HEK293 (cell line): ENCODE results near the gene RSPH9.

Experiments
- CTCF ChIA-PET: fragments of 350-600 bp; formaldehyde crosslinking; extraction: SDS; loops from one replicate; lab custom pipeline; 2021; ENCODE audit warnings: antibody characterized with exemption; lab: Yijun Ruan, JAX
- POLR2A ChIA-PET: fragments of 300-600 bp; formaldehyde crosslinking; extraction: SDS; loops from one replicate; lab custom pipeline; 2020; ENCODE audit warnings: antibody characterized with exemption, inconsistent platforms; lab: Yijun Ruan, JAX
- H3K27ac ChIP-seq: fragments of 200-500 bp; sonication (Bioruptor generic); 2 replicates; pipeline ENCODE4 v1.5.1; 2014; ENCODE audit warnings: low read depth, low read length, control low read depth, inconsistent platforms; ENCODE audit errors: extremely low read depth
- H3K36me3 ChIP-seq, 2 experiments: fragments of 200-500 bp in 1 of 2; sonication (Bioruptor generic) in 1 of 2; 1 replicate in 1 of 2; 2 replicates in 1 of 2; pipeline ENCODE4 v1.5.1; 2014 to 2017; ENCODE audit warnings: inconsistent platforms in 2 of 2, low read length in 2 of 2; ENCODE audit not compliant: control insufficient read depth in 2 of 2, insufficient read depth in 1 of 2
- H3K4me1 ChIP-seq: fragments of 200-500 bp; sonication (Bioruptor generic); 2 replicates; pipeline ENCODE4 v1.5.1; 2014; ENCODE audit warnings: mild to moderate bottlenecking, low read length, inconsistent platforms; ENCODE audit not compliant: control insufficient read depth, insufficient read depth
- H3K4me3 ChIP-seq: 2 replicates; pipeline ENCODE4 v1.5.1; 2011; ENCODE audit warnings: low read depth, mild to moderate bottlenecking, control low read depth, low read length, moderate library complexity
- H3K9me3 ChIP-seq: fragments of 200-500 bp; sonication (Bioruptor generic); 2 replicates; pipeline ENCODE4 v1.5.1; 2014; ENCODE audit warnings: low read depth, low read length, inconsistent platforms; ENCODE audit not compliant: control insufficient read depth, insufficient read depth
- GLIS2 ChIP-seq: fragments of 450-650 bp; formaldehyde crosslinking; IDR thresholded peaks from 2 replicates; pipeline ENCODE4 v1.5.1; 2016; ENCODE audit warnings: missing biosample characterization, missing genetic modification characterization
- INSM2 ChIP-seq: fragments of 450-650 bp; formaldehyde crosslinking; IDR thresholded peaks from 2 replicates; pipeline ENCODE4 v1.5.1; 2016; ENCODE audit warnings: missing biosample characterization, missing genetic modification characterization
- KLF7 ChIP-seq: fragments of 450-650 bp; formaldehyde crosslinking; IDR thresholded peaks from 2 replicates; pipeline ENCODE4 v1.5.1; 2016; ENCODE audit warnings: missing biosample characterization, missing genetic modification characterization, borderline replicate concordance
- KLF8 ChIP-seq: fragments of 450-650 bp; formaldehyde crosslinking; IDR thresholded peaks from 2 replicates; pipeline ENCODE4 v1.5.1; 2016; ENCODE audit warnings: missing biosample characterization, missing genetic modification characterization
- MYNN ChIP-seq: fragments of 450-650 bp; formaldehyde crosslinking; IDR thresholded peaks from 2 replicates; pipeline ENCODE4 v1.5.1; 2016; ENCODE audit warnings: missing biosample characterization, missing genetic modification characterization, borderline replicate concordance
- YY2 ChIP-seq: fragments of 450-650 bp; formaldehyde crosslinking; IDR thresholded peaks from 2 replicates; pipeline ENCODE4 v1.5.1; 2016; ENCODE audit warnings: missing biosample characterization, missing genetic modification characterization
- ZBTB49 ChIP-seq: fragments of 450-650 bp; formaldehyde crosslinking; IDR thresholded peaks from 2 replicates; pipeline ENCODE4 v1.5.1; 2016; ENCODE audit warnings: missing biosample characterization, missing genetic modification characterization, low read depth
- ZNF133 ChIP-seq: fragments of 450-650 bp; formaldehyde crosslinking; IDR thresholded peaks from 2 replicates; pipeline ENCODE4 v1.5.1; 2016; ENCODE audit warnings: missing biosample characterization, missing genetic modification characterization
- ZNF169 ChIP-seq: fragments of 450-650 bp; formaldehyde crosslinking; IDR thresholded peaks from 2 replicates; pipeline ENCODE4 v1.5.1; 2016; ENCODE audit warnings: missing biosample characterization, missing genetic modification characterization
- ZNF18 ChIP-seq: fragments of 450-650 bp; formaldehyde crosslinking; IDR thresholded peaks from 2 replicates; pipeline ENCODE4 v1.5.1; 2016; ENCODE audit warnings: missing biosample characterization, missing genetic modification characterization
- ZNF302 ChIP-seq: fragments of 450-650 bp; formaldehyde crosslinking; IDR thresholded peaks from 2 replicates; pipeline ENCODE4 v1.5.1; 2016; ENCODE audit warnings: missing biosample characterization, missing genetic modification characterization, low read depth
- ZNF521 ChIP-seq: fragments of 450-650 bp; formaldehyde crosslinking; IDR thresholded peaks from 2 replicates; pipeline ENCODE4 v1.5.1; 2017; ENCODE audit warnings: missing biosample characterization, mild to moderate bottlenecking, missing genetic modification characterization
- ZNF626 ChIP-seq: fragments of 450-650 bp; sonication (Bioruptor Pico); formaldehyde crosslinking; IDR thresholded peaks from 2 replicates; pipeline ENCODE4 v1.5.1; 2018; ENCODE audit warnings: missing biosample characterization, missing genetic modification characterization, inconsistent platforms
- ZNF654 ChIP-seq: fragments of 450-650 bp; formaldehyde crosslinking; IDR thresholded peaks from 2 replicates; pipeline ENCODE4 v1.5.1; 2016; ENCODE audit warnings: low read depth, missing biosample characterization, missing genetic modification characterization
- ZNF701 ChIP-seq: fragments of 450-650 bp; formaldehyde crosslinking; IDR thresholded peaks from 2 replicates; pipeline ENCODE4 v1.5.1; 2016; ENCODE audit warnings: missing biosample characterization, missing genetic modification characterization
- TF ChIP-seq, protein P1 (sequence below): fragments of 450-650 bp; formaldehyde crosslinking; IDR thresholded peaks from 2 replicates; pipeline ENCODE4 v1.5.1; 2016; ENCODE audit warnings: missing biosample characterization, missing genetic modification characterization
- TF ChIP-seq, protein P2 (sequence below): fragments of 450-650 bp; formaldehyde crosslinking; IDR thresholded peaks from 2 replicates; pipeline ENCODE4 v1.5.1; 2016; ENCODE audit warnings: missing biosample characterization, missing genetic modification characterization
- TF ChIP-seq, protein P3 (sequence below): fragments of 450-650 bp; formaldehyde crosslinking; IDR thresholded peaks from 2 replicates; pipeline ENCODE4 v1.5.1; 2017; ENCODE audit warnings: missing biosample characterization, missing genetic modification characterization

Gene RSPH9

DNA sequence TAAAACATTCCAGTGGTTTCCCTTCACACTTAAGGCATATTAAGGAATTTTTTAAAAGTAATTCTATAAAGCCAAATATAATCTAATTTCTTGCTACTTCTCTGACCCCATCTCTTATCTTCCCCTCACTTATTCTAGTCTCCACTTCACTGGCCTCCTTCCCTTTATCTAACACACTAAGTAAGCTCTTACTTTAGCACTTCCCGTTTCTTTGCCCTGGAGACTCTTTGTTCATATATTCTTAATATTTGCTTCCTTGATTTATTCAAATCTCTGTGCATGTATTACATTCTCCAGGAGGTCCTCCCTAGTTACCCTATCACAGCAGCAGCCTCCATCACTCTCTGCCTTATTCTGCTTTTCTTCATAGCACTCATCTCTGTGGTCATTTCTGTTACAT is 36.0 kb upstream of the RSPH9 start (continued):
- TF ChIP-seq KLF8 (tag by site-specific recombination) (no peak), ZNF521 (tag by site-specific recombination) (no peak), ZNF654 (tag by site-specific recombination) (no peak), ZNF701 (tag by site-specific recombination) (no peak), KLF7 (tag by site-specific recombination) (no peak), INSM2 (tag by site-specific recombination) (no peak), MYNN (no peak), ZNF169 (tag by site-specific recombination) (no peak)
- TF ChIP-seq, protein P1, sequence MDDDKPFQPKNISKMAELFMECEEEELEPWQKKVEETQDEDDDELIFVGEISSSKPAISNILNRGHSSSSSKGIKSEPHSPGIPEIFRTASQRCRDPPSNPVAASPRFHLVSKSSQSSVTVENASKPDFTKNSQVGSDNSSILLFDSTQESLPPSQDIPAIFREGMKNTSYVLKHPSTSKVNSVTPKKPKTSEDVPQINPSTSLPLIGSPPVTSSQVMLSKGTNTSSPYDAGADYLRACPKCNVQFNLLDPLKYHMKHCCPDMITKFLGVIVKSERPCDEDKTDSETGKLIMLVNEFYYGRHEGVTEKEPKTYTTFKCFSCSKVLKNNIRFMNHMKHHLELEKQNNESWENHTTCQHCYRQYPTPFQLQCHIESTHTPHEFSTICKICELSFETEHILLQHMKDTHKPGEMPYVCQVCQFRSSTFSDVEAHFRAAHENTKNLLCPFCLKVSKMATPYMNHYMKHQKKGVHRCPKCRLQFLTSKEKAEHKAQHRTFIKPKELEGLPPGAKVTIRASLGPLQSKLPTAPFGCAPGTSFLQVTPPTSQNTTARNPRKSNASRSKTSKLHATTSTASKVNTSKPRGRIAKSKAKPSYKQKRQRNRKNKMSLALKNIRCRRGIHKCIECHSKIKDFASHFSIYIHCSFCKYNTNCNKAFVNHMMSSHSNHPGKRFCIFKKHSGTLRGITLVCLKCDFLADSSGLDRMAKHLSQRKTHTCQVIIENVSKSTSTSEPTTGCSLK (tag by site-specific recombination) = no peak

DNA sequence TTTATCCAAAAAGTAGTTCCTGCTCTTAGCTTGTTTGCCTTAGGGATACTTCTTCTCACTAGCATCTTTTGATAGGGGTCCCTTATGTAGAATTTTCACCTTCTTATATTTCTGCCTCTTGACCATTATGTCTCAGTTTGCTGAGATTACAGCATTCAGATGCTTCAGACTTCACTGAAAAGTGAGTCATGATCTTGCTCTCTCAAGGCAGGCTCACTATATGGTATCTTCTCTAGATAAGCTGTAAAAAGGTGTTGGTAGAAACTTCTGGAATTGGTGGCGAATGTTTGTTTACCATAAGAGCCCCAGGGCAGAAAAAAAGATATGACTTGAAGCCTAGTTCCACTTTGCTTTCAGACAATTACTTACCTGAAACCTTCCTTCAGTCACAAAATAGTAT is 35.4 kb upstream of the RSPH9 start:
- CTCF ChIA-PET = interaction anchor here (0.7 to 6.1 kb wide), 19 partner anchors 9 to 483 kb away, joined by 3 to 63 read pairs (median 5); partner anchors contain the start of gene VEGFA

More for the DNA sequence above, 35.4 kb upstream of the RSPH9 start:
- no peaks in the 10 kb centered on the region for H3K4me1 ChIP-seq
- no peak overlapping the region for H3K4me3 ChIP-seq
- H3K36me3 ChIP-seq = peaks cover 62 to 78% of the 10 kb centered on the region in 2 experiments
- POLR2A ChIA-PET = interaction anchor here (1.9 kb wide), 1 partner anchor 20 kb away, joined by 7 read pairs; the partner anchor contains the start of gene GTPBP2
- TF ChIP-seq, protein P2, sequence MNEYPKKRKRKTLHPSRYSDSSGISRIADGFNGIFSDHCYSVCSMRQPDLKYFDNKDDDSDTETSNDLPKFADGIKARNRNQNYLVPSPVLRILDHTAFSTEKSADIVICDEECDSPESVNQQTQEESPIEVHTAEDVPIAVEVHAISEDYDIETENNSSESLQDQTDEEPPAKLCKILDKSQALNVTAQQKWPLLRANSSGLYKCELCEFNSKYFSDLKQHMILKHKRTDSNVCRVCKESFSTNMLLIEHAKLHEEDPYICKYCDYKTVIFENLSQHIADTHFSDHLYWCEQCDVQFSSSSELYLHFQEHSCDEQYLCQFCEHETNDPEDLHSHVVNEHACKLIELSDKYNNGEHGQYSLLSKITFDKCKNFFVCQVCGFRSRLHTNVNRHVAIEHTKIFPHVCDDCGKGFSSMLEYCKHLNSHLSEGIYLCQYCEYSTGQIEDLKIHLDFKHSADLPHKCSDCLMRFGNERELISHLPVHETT (tag by site-specific recombination) = no peak
- TF ChIP-seq ZNF521 (tag by site-specific recombination) (no peak), ZNF133 (tag by site-specific recombination) (no peak), ZNF302 (tag by site-specific recombination) (no peak), YY2 (no peak), ZNF626 (tag by site-specific recombination) (no peak), INSM2 (tag by site-specific recombination) (no peak), ZNF18 (tag by site-specific recombination) (no peak), GLIS2 (tag by site-specific recombination) (no peak), ZBTB49 (no peak)
- TF ChIP-seq, protein P3, sequence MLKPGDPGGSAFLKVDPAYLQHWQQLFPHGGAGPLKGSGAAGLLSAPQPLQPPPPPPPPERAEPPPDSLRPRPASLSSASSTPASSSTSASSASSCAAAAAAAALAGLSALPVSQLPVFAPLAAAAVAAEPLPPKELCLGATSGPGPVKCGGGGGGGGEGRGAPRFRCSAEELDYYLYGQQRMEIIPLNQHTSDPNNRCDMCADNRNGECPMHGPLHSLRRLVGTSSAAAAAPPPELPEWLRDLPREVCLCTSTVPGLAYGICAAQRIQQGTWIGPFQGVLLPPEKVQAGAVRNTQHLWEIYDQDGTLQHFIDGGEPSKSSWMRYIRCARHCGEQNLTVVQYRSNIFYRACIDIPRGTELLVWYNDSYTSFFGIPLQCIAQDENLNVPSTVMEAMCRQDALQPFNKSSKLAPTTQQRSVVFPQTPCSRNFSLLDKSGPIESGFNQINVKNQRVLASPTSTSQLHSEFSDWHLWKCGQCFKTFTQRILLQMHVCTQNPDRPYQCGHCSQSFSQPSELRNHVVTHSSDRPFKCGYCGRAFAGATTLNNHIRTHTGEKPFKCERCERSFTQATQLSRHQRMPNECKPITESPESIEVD (tag by site-specific recombination) = no peak
- no peaks in the 10 kb centered on the region for H3K9me3 ChIP-seq
- H3K27ac ChIP-seq = no peak overlapping the region
